BLaER1 (cell line): ENCODE results near the gene TTLL7.

Source experiments
- H3K27ac ChIP-seq: shearing (Covaris generic); formaldehyde crosslinking; 2 replicates; pipeline ENCODE4 v1.8.1; 2022
- H3K27me3 ChIP-seq: shearing (Covaris generic); formaldehyde crosslinking; 2 replicates; pipeline ENCODE4 v1.8.1; 2022
- H3K36me3 ChIP-seq: shearing (Covaris generic); formaldehyde crosslinking; 2 replicates; pipeline ENCODE4 v1.8.1; 2022
- H3K4me1 ChIP-seq: shearing (Covaris generic); formaldehyde crosslinking; 2 replicates; pipeline ENCODE4 v1.8.1; 2022
- H3K4me2 ChIP-seq: shearing (Covaris generic); formaldehyde crosslinking; 2 replicates; pipeline ENCODE4 v1.8.1; 2022
- H3K4me3 ChIP-seq: shearing (Covaris generic); formaldehyde crosslinking; 2 replicates; pipeline ENCODE4 v1.8.1; 2022
- H3K9ac ChIP-seq: shearing (Covaris generic); formaldehyde crosslinking; 2 replicates; pipeline ENCODE4 v1.8.1; 2022
- H3K9me3 ChIP-seq: shearing (Covaris generic); formaldehyde crosslinking; 2 replicates; pipeline ENCODE4 v1.8.1; 2022
- H4K20me1 ChIP-seq: shearing (Covaris generic); formaldehyde crosslinking; 2 replicates; pipeline ENCODE4 v1.8.1; 2022
- Cebpa-rat ChIP-seq: shearing (Covaris generic); IDR thresholded peaks from 2 replicates; pipeline ENCODE4 v1.8.1; 2022

Gene TTLL7

DNA sequence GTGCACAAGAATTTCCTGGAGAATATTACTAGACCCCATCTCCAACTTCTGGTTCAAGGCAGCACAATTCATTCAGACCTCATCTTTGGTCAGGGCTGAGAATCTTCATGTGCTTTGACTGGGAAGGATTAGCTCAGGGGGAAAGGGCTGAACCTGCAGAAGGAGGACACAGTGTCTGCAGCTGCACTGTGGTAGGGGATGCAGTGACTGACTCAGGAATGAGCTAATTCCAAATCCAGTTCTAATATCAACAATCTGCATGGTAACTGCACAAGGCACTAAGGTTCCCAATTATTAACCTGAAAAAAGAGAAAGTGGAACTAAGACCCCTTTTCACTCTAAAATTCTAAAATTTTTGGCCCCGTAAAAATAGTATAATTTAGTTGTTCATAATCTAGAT, 31.6 kb downstream of the TTLL7 start:
- Histone ChIP-seq H3K4me2 (no peak overlapping the region), H3K4me1 (no peaks in the 10 kb centered on the region), H3K9ac (no peak overlapping the region), H4K20me1 (no peaks in the 10 kb centered on the region), H3K9me3 (no peaks in the 10 kb centered on the region), H3K36me3 (no peaks in the 10 kb centered on the region), H3K27me3 (no peaks in the 10 kb centered on the region), H3K27ac (no peak overlapping the region), H3K4me3 (no peak overlapping the region)
- TF ChIP-seq Cebpa-rat = no peak

DNA sequence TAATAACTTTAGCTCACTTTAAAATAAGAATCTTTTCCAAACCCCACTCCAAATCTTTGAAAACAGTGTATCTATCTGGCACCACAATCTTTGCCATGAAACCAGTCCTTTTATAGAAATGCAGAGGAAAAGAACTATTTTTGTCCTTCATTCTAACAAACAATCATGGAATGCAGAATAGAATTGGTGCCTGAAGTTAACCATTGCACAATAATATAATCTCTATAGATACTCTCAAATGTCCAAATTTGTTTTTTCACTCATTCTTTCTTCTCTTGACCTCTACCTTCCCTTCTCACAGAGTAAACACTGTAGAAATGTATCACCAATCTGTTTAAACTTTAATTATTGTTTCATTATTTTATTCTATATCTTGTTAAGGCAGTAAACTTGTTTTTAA, 34.8 kb downstream of the TTLL7 start:
- Histone ChIP-seq H3K4me3 (no peak overlapping the region), H3K27ac (no peak overlapping the region), H3K27me3 (no peaks in the 10 kb centered on the region), H3K9ac (no peak overlapping the region), H3K4me2 (no peak overlapping the region), H3K36me3 (no peaks in the 10 kb centered on the region), H4K20me1 (no peaks in the 10 kb centered on the region), H3K9me3 (no peaks in the 10 kb centered on the region), H3K4me1 (0 out of 2 replicates have a peak, but pooled peaks cover 5% of the 10 kb centered on the region)
- TF ChIP-seq Cebpa-rat = no peak

DNA sequence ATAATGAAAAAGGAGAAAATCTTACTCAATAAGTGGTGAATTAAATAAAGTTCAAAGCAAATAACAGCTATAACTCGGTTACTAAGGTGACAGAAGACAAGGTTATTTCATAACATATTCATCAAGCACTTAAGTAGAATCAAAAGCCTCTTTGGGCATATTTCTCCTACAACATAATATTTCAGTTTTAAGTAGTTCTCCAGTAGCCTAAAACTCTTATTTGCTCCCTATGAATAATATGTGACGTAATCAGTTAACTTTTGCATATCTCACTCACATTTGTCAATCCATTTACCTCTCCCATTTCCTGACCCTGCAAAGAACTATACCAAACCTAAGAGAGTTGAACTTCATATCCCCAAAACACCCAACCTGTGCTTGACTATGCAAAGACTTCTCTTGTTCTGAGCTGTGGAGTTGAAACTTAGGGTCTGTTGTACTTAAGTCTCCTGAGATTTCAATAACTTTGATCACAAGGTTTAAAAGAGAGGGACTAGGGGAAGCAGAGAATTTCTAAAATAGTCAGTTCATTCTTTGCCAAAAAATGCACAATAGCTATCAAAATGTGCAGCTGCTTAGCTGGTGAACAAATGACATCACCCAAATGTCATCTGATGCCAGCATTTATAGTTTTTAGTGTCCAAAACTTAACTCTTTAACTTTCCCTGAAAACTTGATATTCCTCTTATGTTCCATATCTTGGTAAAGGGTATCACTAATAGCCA, 37.2 kb downstream of the TTLL7 start:
- Histone ChIP-seq H3K36me3 (no peaks in the 10 kb centered on the region), H3K4me3 (no peak overlapping the region), H3K4me2 (no peak overlapping the region; the same call in 1 of the 2 replicates), H3K9me3 (no peaks in the 10 kb centered on the region), H3K9ac (no peak overlapping the region), H3K27ac (no peak overlapping the region), H3K27me3 (no peaks in the 10 kb centered on the region), H3K4me1 (0 out of 2 replicates have a peak, but pooled peaks cover 5% of the 10 kb centered on the region), H4K20me1 (no peaks in the 10 kb centered on the region)
- TF ChIP-seq Cebpa-rat = no peak

GRCh38 chr1:83960669-83961277, 38.2 kb downstream of the TTLL7 start:
- Histone ChIP-seq H3K4me1 (0 out of 2 replicates have a peak, but pooled peaks cover 5% of the 10 kb centered on the region), H3K9ac (no peak overlapping the region), H3K27ac (no peak overlapping the region), H3K27me3 (no peaks in the 10 kb centered on the region), H3K36me3 (no peaks in the 10 kb centered on the region), H3K4me2 (no peak overlapping the region), H3K4me3 (no peak overlapping the region), H3K9me3 (no peaks in the 10 kb centered on the region), H4K20me1 (no peaks in the 10 kb centered on the region)
- TF ChIP-seq Cebpa-rat = no peak

- H3K27me3 ChIP-seq = no peaks in the 10 kb centered on the region
- H3K36me3 ChIP-seq = no peaks in the 10 kb centered on the region
- TF ChIP-seq Cebpa-rat = no peak
- H3K9ac ChIP-seq = no peak overlapping the region
- H3K4me1 ChIP-seq = 0 out of 2 replicates have a peak, but pooled peaks cover 5% of the 10 kb centered on the region
- no peaks in the 10 kb centered on the region for H3K9me3 ChIP-seq
- H4K20me1 ChIP-seq = no peaks in the 10 kb centered on the region
- H3K27ac ChIP-seq = no peak overlapping the region
- H3K4me2 ChIP-seq = no peak overlapping the region
- H3K4me3 ChIP-seq = no peak overlapping the region
Measured at GRCh38 chr1:83959824-83960498, 39.0 kb downstream of the TTLL7 start.

DNA sequence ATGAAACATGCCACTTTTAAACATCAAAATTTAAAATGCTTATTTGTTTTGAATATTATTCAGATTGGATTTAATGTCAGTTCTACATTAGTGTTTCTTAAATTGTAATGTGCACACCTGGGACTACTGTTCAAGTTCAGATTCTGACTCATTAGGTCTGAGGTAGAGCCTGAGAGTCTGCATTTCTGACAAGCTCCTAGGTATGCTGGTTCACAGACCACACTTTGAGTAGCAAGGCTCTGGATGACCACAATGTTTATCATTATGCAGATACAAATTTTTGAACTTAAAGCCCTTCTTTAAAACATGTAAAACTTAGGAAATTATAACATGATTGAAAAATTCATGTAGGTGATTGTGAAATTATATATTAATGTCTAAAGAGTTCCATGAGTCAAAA, 40.2 kb downstream of the TTLL7 start:
- Histone ChIP-seq H3K9ac (no peak overlapping the region), H3K4me1 (0 out of 2 replicates have a peak, but pooled peaks cover 5% of the 10 kb centered on the region), H3K4me2 (no peak overlapping the region), H3K27me3 (no peaks in the 10 kb centered on the region), H3K36me3 (no peaks in the 10 kb centered on the region), H3K4me3 (no peak overlapping the region), H3K27ac (no peak overlapping the region), H4K20me1 (no peaks in the 10 kb centered on the region), H3K9me3 (no peaks in the 10 kb centered on the region)
- no peak for TF ChIP-seq Cebpa-rat

- Histone ChIP-seq H3K27me3 (no peaks in the 10 kb centered on the region), H3K9me3 (no peaks in the 10 kb centered on the region), H3K4me1 (no peaks in the 10 kb centered on the region), H3K27ac (no peak overlapping the region), H3K4me3 (no peak overlapping the region), H3K4me2 (no peak overlapping the region), H3K36me3 (no peaks in the 10 kb centered on the region), H3K9ac (no peak overlapping the region), H4K20me1 (no peaks in the 10 kb centered on the region)
- TF ChIP-seq Cebpa-rat = no peak
Measured at GRCh38 chr1:83954166-83954823, 44.6 kb downstream of the TTLL7 start.

GRCh38 chr1:83950106-83950661, 48.7 kb downstream of the TTLL7 start:
- no peak overlapping the region for H3K4me3 ChIP-seq
- H3K36me3 ChIP-seq = no peaks in the 10 kb centered on the region
- no peak for TF ChIP-seq Cebpa-rat
- no peaks in the 10 kb centered on the region for H4K20me1 ChIP-seq
- H3K4me1 ChIP-seq = no peaks in the 10 kb centered on the region
- H3K4me2 ChIP-seq = no peak overlapping the region
- no peak overlapping the region for H3K27ac ChIP-seq
- H3K9ac ChIP-seq = no peak overlapping the region
- H3K9me3 ChIP-seq = no peaks in the 10 kb centered on the region
- H3K27me3 ChIP-seq = no peaks in the 10 kb centered on the region

- no peak for TF ChIP-seq Cebpa-rat
- Histone ChIP-seq H4K20me1 (no peaks in the 10 kb centered on the region), H3K27me3 (no peaks in the 10 kb centered on the region), H3K4me3 (no peak overlapping the region), H3K9me3 (0 out of 2 replicates have a peak, but pooled peaks cover 4% of the 10 kb centered on the region), H3K27ac (no peak overlapping the region), H3K36me3 (no peaks in the 10 kb centered on the region), H3K4me1 (no peaks in the 10 kb centered on the region), H3K4me2 (no peak overlapping the region), H3K9ac (no peak overlapping the region)
Measured at GRCh38 chr1:83942914-83943313, 56.0 kb downstream of the TTLL7 start.
